Muscle layer of colon (tissue), 2 donors: Measurements from ENCODE around the gene TEX35.

ENCODE experiments used
- H3K27ac ChIP-seq: one replicate; pipeline ENCODE4 v1.7.0; 2013; ENCODE audit warnings: low read depth, mild to moderate bottlenecking, low read length, moderate library complexity
- H3K27me3 ChIP-seq, 2 donors: one replicate each; pipeline ENCODE4 v1.7.0; 2013; ENCODE audit warnings: low read length in 2 of 2, mild to moderate bottlenecking in 2 of 2; ENCODE audit not compliant: insufficient read depth in 2 of 2, control insufficient read depth in 1 of 2
- H3K36me3 ChIP-seq: one replicate; pipeline ENCODE4 v1.7.0; 2013; ENCODE audit warnings: mild to moderate bottlenecking, low read length; ENCODE audit not compliant: insufficient read depth
- H3K4me1 ChIP-seq: one replicate; pipeline ENCODE4 v1.7.0; 2013; ENCODE audit warnings: mild to moderate bottlenecking, low read length; ENCODE audit not compliant: insufficient read depth
- H3K4me3 ChIP-seq, 2 donors: one replicate each; pipeline ENCODE4 v1.7.0; 2013; ENCODE audit warnings: low read length in 2 of 2, low read depth in 1 of 2, mild to moderate bottlenecking in 1 of 2, moderate library complexity in 1 of 2
- H3K9ac ChIP-seq: one replicate; pipeline ENCODE4 v1.7.0; 2013; ENCODE audit warnings: low read length
- H3K9me3 ChIP-seq: one replicate; pipeline ENCODE4 v1.7.0; 2013; ENCODE audit warnings: mild to moderate bottlenecking, low read length
- donor health status: abdominal sarcoma.
- donor health status: Adenocarcinoma of cecum.

Gene TEX35

DNA sequence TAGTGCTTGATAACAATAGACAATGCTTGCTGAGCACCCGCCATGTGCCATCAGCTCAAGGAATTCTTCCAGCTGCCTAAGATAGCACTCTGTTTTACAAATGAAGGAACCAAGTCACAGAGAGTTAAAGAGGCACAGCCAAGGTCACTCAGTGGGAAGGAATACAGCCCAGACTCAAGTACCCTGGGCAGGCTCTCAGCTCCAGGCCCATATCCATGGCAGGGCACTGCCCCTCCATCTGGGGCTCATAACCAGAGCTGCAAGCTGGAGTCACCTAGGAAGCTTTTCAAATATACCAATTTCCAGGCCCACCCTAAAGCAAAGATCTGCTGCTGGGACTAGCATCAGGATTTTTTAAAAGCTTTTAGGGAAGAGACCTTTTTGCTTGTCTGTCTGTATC, 17.8 kb upstream of the TEX35 start:
- no peak overlapping the region for H3K27ac ChIP-seq
- H3K36me3 ChIP-seq: no peaks in the 10 kb centered on the region
- H3K4me1 ChIP-seq: no peaks in the 10 kb centered on the region
- H3K9ac ChIP-seq: no peak overlapping the region
- no peaks in the 10 kb centered on the region for H3K9me3 ChIP-seq
- no peaks in the 10 kb centered on the region for H3K27me3 ChIP-seq
- H3K4me3 ChIP-seq: no peak overlapping the region

DNA sequence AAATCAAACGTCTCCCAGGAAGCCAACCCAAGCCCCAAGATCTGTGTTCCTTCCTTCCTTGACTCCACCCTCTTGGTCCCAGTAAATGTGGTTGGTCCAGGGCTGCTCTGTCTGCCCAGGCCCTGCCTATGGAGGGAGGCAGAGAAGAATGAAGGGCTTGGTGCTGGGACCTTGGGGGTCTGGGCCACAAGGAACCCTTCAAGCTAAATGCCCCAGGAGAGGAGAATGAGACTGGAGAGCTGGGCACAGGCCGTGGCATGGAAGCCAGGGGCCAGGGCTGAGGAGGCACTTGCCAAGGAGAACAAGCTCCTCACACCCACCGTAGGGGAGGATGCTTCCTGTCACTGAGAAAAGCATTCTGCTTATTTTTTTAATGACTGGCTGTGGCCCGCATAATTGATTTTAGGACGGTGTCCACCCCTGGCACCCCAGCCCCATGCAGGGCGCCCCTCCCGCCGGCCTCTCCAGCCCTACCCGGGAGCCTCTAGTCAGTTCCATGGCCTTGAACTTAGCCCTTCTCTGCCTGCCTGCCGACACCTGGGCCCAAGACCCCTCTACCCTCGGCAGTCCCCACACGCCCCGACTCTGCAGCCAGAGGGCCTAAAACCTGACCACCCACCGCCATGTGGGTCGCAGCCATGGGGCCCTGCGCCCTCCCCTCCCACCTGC, 17.0 kb upstream of the TEX35 start:
- Histone ChIP-seq H3K27me3 (no peaks in the 10 kb centered on the region), H3K4me1 (no peaks in the 10 kb centered on the region), H3K36me3 (no peaks in the 10 kb centered on the region), H3K9ac (no peak overlapping the region), H3K4me3 (no peak overlapping the region), H3K27ac (no peak overlapping the region), H3K9me3 (no peaks in the 10 kb centered on the region)

GRCh38 chr1:178496410-178497135, 16.3 kb upstream of the TEX35 start, which contains the start of gene CLEC20A:
CLEC20A (minus strand) TSS chr1:178496964; CDS start chr1:178496939, 25 bp downstream.
- H3K27ac ChIP-seq: no peak within 1 kb of the TSS
- H3K27me3 ChIP-seq: no peaks in the 10 kb centered on the region
- H3K4me3 ChIP-seq: no peak within 1 kb of the TSS
- no peaks in the 10 kb centered on the region for H3K9me3 ChIP-seq
- no peaks in the 10 kb centered on the region for H3K4me1 ChIP-seq
- no peaks in the 10 kb centered on the region for H3K36me3 ChIP-seq
- no peak within 1 kb of the TSS for H3K9ac ChIP-seq

- Histone ChIP-seq H3K9ac (no peak overlapping the region), H3K27me3 (no peaks in the 10 kb centered on the region), H3K36me3 (no peaks in the 10 kb centered on the region), H3K9me3 (no peaks in the 10 kb centered on the region), H3K4me1 (no peaks in the 10 kb centered on the region), H3K27ac (no peak overlapping the region), H3K4me3 (no peak overlapping the region)
Observed at GRCh38 chr1:178497903-178498478, 14.9 kb upstream of the TEX35 start.

GRCh38 chr1:178498896-178499675, 13.8 kb upstream of the TEX35 start:
- H3K4me1 ChIP-seq: no peaks in the 10 kb centered on the region
- no peak overlapping the region for H3K9ac ChIP-seq
- no peak overlapping the region for H3K27ac ChIP-seq
- H3K27me3 ChIP-seq: no peaks in the 10 kb centered on the region
- H3K36me3 ChIP-seq: no peaks in the 10 kb centered on the region
- H3K9me3 ChIP-seq: no peaks in the 10 kb centered on the region
- H3K4me3 ChIP-seq: no peak overlapping the region

DNA sequence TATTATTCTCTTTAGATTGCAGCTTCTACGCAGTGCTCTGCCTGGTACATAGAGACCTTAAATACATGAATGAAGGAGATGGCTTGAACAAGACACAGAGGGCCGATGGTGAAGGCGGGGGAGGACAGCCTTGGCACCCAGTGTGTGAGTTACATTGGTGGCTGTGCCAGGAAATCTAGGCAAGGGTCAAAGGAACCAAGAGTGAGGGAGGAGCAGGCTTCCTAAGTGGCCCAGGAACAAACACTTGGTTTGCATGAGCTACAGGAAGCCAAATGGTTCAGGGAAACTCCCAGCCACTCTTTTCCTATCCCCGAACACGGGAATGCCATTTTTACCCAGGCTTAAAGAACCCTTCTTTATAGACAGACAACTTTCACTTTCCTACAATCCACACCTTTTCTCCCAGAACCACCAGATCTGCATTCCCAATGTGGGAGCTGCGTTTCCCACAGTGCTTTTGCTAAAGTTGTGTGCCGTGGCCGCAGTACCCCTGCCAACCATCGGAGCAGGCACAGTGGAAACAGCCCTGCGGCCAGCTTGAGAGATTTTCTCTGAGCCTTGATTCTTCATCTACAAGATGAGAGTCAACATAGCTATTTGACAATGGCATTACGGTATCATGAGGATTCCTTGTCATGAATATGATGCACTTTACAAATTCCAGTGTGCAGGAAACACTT, 12.7 kb upstream of the TEX35 start:
- H3K27me3 ChIP-seq: no peaks in the 10 kb centered on the region
- H3K9me3 ChIP-seq: no peaks in the 10 kb centered on the region
- no peak overlapping the region for H3K27ac ChIP-seq
- H3K4me1 ChIP-seq: no peaks in the 10 kb centered on the region
- H3K36me3 ChIP-seq: no peaks in the 10 kb centered on the region
- H3K9ac ChIP-seq: no peak overlapping the region
- no peak overlapping the region for H3K4me3 ChIP-seq

DNA sequence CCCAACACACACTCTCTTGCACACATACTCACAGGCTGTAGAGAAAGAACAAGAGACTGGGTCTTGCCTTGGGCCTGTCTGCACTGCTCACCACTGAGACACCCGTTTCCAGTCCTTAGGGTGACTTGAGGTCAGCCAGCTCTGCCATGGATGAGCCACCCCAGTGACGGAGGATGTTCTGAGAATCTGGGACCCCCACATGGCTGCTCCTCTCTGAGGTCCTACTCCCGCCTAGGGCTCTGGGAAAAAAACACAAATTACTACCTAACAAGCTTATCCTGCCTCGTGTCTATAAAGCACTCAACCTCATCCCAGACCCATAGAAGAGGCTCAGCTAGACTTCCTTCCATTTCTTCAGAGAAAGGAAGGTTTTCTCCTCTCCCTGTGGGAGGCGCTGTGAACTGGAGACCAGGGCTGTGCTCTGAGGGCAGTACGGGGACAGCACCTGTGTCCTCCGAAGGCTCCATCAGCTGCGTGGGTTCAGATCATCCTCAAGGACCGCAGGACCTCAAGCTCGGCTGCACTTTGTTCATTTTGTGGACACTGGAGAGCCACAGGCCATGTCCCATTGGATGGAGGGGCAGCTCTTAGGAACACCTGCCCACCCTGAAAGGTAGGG, 11.9 kb upstream of the TEX35 start:
- no peaks in the 10 kb centered on the region for H3K27me3 ChIP-seq
- H3K4me1 ChIP-seq: no peaks in the 10 kb centered on the region
- no peaks in the 10 kb centered on the region for H3K36me3 ChIP-seq
- H3K27ac ChIP-seq: no peak overlapping the region
- H3K4me3 ChIP-seq: no peak overlapping the region
- H3K9ac ChIP-seq: no peak overlapping the region
- no peaks in the 10 kb centered on the region for H3K9me3 ChIP-seq

DNA sequence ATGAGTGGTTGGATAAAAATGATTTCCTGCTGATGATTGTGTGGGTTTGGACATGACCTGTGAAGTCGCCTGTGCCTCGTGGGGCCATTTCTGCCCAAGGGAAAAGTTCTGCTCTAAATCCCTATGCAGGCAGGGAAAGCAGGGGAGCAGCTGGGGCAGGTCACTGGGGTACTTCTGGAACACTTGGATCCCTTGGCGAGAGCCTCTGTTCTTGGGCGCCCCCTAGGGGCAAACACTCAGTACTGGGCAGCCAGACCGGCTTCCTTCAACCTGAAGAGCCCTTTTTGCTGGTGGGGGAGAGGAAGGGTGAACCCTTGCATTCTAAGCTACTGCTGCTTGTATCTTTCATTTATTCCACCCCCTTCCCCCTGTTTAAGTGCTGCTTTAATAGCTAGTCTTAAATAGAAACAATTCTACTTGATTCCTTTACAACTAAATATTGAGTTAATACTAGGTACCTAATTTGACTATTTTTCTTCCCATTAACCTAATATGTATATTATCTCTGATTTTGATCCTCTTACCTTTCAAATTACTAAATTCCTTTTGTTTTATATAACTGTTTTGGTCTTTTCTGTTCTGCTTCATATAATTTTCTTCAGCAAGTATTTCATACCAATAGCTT, 11.1 kb upstream of the TEX35 start:
- Histone ChIP-seq H3K27me3 (no peaks in the 10 kb centered on the region), H3K27ac (no peak overlapping the region), H3K4me3 (no peak overlapping the region), H3K9me3 (no peaks in the 10 kb centered on the region), H3K36me3 (no peaks in the 10 kb centered on the region), H3K9ac (no peak overlapping the region), H3K4me1 (no peaks in the 10 kb centered on the region)

- Histone ChIP-seq H3K27ac (no peak overlapping the region), H3K9ac (no peak overlapping the region), H3K36me3 (no peaks in the 10 kb centered on the region), H3K9me3 (no peaks in the 10 kb centered on the region), H3K4me1 (no peaks in the 10 kb centered on the region), H3K27me3 (no peaks in the 10 kb centered on the region), H3K4me3 (no peak overlapping the region)
Observed at GRCh38 chr1:178502330-178502714, 10.6 kb upstream of the TEX35 start.

- H3K9me3 ChIP-seq: no peaks in the 10 kb centered on the region
- H3K9ac ChIP-seq: no peak overlapping the region
- no peak overlapping the region for H3K4me3 ChIP-seq
- no peaks in the 10 kb centered on the region for H3K36me3 ChIP-seq
- no peaks in the 10 kb centered on the region for H3K27me3 ChIP-seq
- no peak overlapping the region for H3K27ac ChIP-seq
- no peaks in the 10 kb centered on the region for H3K4me1 ChIP-seq
Observed at GRCh38 chr1:178502856-178503255, 10.1 kb upstream of the TEX35 start.
